Hepatocyte (in vitro differentiated cells): ENCODE measurements around the gene ZNF814. TPM values are rescaled to one million over a fixed set of nuclear protein-coding genes. Genes with fewer than 3 reads are reported as not detected.
"Not testable (repeated sequence)": the region's sequence is repeated elsewhere in the genome, so short reads cannot be mapped to it uniquely, and the experiment has no call there.

Source experiments
- DNase-seq: peaks from one replicate; pipeline ENCODE4 v3.0.0-alpha.2; 2016; ENCODE audit warnings: low spot score
- H2AFZ ChIP-seq: fragments of 200-600 bp; sonication (generic); 2 replicates; pipeline ENCODE4 v1.6.0; 2016; ENCODE audit warnings: antibody characterized with exemption, mild to moderate bottlenecking
- H3K27ac ChIP-seq: fragments of 200-600 bp; sonication (generic); 2 replicates; pipeline ENCODE4 v1.5.1; 2016; ENCODE audit warnings: mild to moderate bottlenecking
- H3K27me3 ChIP-seq: fragments of 200-600 bp; sonication (generic); 2 replicates; pipeline ENCODE4 v1.6.1; 2016
- H3K36me3 ChIP-seq: fragments of 200-600 bp; sonication (generic); replicated peaks from 2 replicates; pipeline ENCODE4 v1.5.1; 2016; ENCODE audit warnings: low read depth; ENCODE audit not compliant: insufficient read depth
- H3K4me1 ChIP-seq: fragments of 200-600 bp; sonication (generic); 2 replicates; pipeline ENCODE4 v1.5.1; 2016; ENCODE audit warnings: mild to moderate bottlenecking, moderate library complexity; ENCODE audit not compliant: insufficient read depth
- H3K4me2 ChIP-seq: fragments of 200-600 bp; sonication (generic); 2 replicates; pipeline ENCODE4 v1.6.0; 2016
- H3K4me3 ChIP-seq: fragments of 200-600 bp; sonication (generic); 2 replicates; pipeline ENCODE4 v1.5.1; 2016; ENCODE audit warnings: mild to moderate bottlenecking
- H3K79me2 ChIP-seq: fragments of 200-600 bp; sonication (generic); 2 replicates; pipeline ENCODE4 v1.6.0; 2017; ENCODE audit warnings: mild to moderate bottlenecking
- H3K9me2 ChIP-seq: fragments of 200-600 bp; sonication (generic); replicated peaks from 2 replicates; pipeline ENCODE4 v1.6.0; 2017; ENCODE audit warnings: mild to moderate bottlenecking; ENCODE audit not compliant: insufficient read depth
- H3K9me3 ChIP-seq: fragments of 200-600 bp; sonication (generic); 2 replicates; pipeline ENCODE4 v1.5.1; 2016; ENCODE audit warnings: low read depth, mild to moderate bottlenecking
- H4K20me1 ChIP-seq: fragments of 200-600 bp; sonication (generic); 2 replicates; pipeline ENCODE4 v1.6.0; 2016; ENCODE audit warnings: mild to moderate bottlenecking; ENCODE audit not compliant: insufficient read depth, poor library complexity, severe bottlenecking
- EZH2 ChIP-seq: fragments of 200-600 bp; sonication (generic); IDR thresholded peaks from 2 replicates; pipeline ENCODE4 v1.6.1; 2016; ENCODE audit warnings: antibody characterized with exemption, mild to moderate bottlenecking, borderline replicate concordance
- EZH2phosphoT487 ChIP-seq: fragments of 200-600 bp; sonication (generic); IDR thresholded peaks from one replicate; pipeline ENCODE4 v1.6.1; 2018; ENCODE audit warnings: antibody characterized with exemption, mild to moderate bottlenecking, low read depth, moderate library complexity; ENCODE audit not compliant: unreplicated experiment, severe bottlenecking
- WGBS: methylation state at CpG from one replicate; pipeline ENCODE4 v1.1.6; 2016; ENCODE audit warnings: low lambda C conversion rate; ENCODE audit errors: missing lambda C conversion rate; 5-methylcytosine and 5-hydroxymethylcytosine counted together
- polyA plus RNA-seq: library from polyadenylated mRNA; unstranded; fragments of >200 nt; fragmentation: Nextera tagmentation; extraction: Ambion mirVana; gene quantifications from 2 replicates; pipeline ENCODE4 v1.2.1, GENCODE V29; 2016
- total RNA-seq: library from RNA; depleted of rRNA; stranded (reverse); fragments of >200 nt; gene quantifications from 2 replicates; pipeline ENCODE4 v1.2.3, GENCODE V29; 2014
- TF ChIP-seq, protein P1 (sequence below): fragments of 200-600 bp; sonication (generic); IDR thresholded peaks from 2 replicates; pipeline ENCODE4 v1.5.1; 2016; ENCODE audit warnings: antibody characterized with exemption, mild to moderate bottlenecking; ENCODE audit not compliant: poor library complexity

The ZNF814 gene
- total and polyA plus RNA-seq, 2 experiments from 2014 or later, result 16.1 to 19.2 TPM

DNA sequence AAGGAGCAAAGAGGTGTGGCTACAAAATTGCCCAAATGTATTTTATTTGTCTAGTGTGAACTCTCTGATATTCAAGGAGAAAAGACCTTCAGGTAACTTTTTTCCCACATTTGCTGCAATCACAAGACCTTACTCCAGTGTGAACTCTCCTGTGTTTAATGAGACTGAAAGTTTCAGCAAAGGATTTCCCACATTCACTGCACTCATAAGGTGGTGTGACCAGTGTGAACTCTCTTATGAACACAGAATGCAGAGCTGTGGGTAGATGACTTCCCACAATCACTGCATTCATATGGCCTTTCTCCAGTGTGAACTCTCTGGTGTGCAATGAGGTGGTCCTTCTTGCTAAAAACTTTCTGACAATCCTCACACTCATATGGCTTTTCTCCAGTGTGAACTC, 16.4 kb downstream of the ZNF814 start:
- TF ChIP-seq EZH2phosphoT487 (no peak), EZH2 (no peak)
- TF ChIP-seq, protein P1, sequence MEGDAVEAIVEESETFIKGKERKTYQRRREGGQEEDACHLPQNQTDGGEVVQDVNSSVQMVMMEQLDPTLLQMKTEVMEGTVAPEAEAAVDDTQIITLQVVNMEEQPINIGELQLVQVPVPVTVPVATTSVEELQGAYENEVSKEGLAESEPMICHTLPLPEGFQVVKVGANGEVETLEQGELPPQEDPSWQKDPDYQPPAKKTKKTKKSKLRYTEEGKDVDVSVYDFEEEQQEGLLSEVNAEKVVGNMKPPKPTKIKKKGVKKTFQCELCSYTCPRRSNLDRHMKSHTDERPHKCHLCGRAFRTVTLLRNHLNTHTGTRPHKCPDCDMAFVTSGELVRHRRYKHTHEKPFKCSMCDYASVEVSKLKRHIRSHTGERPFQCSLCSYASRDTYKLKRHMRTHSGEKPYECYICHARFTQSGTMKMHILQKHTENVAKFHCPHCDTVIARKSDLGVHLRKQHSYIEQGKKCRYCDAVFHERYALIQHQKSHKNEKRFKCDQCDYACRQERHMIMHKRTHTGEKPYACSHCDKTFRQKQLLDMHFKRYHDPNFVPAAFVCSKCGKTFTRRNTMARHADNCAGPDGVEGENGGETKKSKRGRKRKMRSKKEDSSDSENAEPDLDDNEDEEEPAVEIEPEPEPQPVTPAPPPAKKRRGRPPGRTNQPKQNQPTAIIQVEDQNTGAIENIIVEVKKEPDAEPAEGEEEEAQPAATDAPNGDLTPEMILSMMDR, result no peak
- Histone ChIP-seq H2AFZ (no peak overlapping the region), H3K79me2 (peaks cover 8% of the 10 kb centered on the region), H3K9me2 (no peaks in the 10 kb centered on the region), H3K27me3 (no peaks in the 10 kb centered on the region), H3K4me3 (no peak overlapping the region), H3K36me3 (peaks cover 26% of the 10 kb centered on the region), H3K4me2 (no peak overlapping the region), H3K27ac (no peak overlapping the region), H3K9me3 (peaks cover 41% of the 10 kb centered on the region), H3K4me1 (no peaks in the 10 kb centered on the region), H4K20me1 (no peaks in the 10 kb centered on the region)
- DNase-seq, result no peak

DNA sequence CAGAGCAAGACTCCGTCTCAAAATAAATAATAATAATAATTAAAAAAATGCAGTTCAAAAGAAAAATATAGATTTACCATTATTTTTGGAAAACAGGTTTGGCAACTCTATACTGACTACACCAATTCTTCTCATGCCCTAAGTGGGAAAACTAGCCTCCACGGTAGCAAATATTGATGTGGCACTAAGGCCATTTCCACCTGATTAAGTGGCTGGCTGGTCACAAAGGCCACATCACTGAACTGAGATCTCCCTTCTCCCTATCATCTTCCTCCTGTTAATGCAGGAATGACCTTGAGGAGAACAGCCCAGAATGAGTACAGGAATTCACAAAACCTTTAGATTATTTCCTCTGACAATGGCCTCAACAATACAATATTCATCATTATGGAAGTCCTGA, 18.6 kb downstream of the ZNF814 start:
- Histone ChIP-seq H3K9me3 (peaks cover 47% of the 10 kb centered on the region), H3K36me3 (peaks cover 29% of the 10 kb centered on the region)

DNA sequence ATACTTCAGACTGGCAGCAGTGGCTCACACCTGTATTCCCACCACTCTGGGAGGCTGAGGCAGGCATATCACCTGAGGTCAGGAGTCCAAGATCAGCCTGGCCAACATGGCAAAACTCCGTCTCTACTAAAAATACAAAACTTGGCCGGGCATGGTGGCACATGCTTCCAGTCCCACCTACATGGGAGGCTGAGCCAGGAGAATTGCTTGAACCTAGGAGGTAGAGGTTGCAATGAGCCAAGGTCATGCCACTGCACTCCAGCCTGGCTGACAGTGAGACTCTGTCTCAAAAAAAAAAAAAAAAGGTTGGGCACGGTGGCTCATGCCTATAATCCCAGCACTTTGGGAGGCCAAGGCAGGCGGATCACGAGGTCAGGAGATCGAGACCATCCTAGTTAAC, 19.2 kb downstream of the ZNF814 start:
- not testable (repeated sequence) for H3K27me3 ChIP-seq, H4K20me1 ChIP-seq, DNase-seq, H3K9me2 ChIP-seq, H3K4me3 ChIP-seq, H3K27ac ChIP-seq, H3K4me1 ChIP-seq, H3K4me2 ChIP-seq, H2AFZ ChIP-seq
- 84% methylated on average over 6 of the region's 6 CpGs for WGBS
- peaks cover 21% of the 10 kb centered on the region for H3K79me2 ChIP-seq
- peaks cover 29% of the 10 kb centered on the region for H3K36me3 ChIP-seq
- H3K9me3 ChIP-seq, result peaks cover 53% of the 10 kb centered on the region

More for the DNA sequence above, 18.6 kb downstream of the ZNF814 start:
- Histone ChIP-seq H4K20me1 (no peaks in the 10 kb centered on the region), H3K4me3 (no peak overlapping the region), H3K27me3 (no peaks in the 10 kb centered on the region), H2AFZ (no peak overlapping the region), H3K79me2 (peaks cover 16% of the 10 kb centered on the region), H3K27ac (no peak overlapping the region), H3K9me2 (no peaks in the 10 kb centered on the region), H3K4me2 (no peak overlapping the region), H3K4me1 (no peaks in the 10 kb centered on the region)
- 90% methylated on average over 2 of the region's 2 CpGs for WGBS
- DNase-seq, result no peak
- TF ChIP-seq, protein P1, result no peak
- TF ChIP-seq EZH2 (no peak), EZH2phosphoT487 (no peak)

DNA sequence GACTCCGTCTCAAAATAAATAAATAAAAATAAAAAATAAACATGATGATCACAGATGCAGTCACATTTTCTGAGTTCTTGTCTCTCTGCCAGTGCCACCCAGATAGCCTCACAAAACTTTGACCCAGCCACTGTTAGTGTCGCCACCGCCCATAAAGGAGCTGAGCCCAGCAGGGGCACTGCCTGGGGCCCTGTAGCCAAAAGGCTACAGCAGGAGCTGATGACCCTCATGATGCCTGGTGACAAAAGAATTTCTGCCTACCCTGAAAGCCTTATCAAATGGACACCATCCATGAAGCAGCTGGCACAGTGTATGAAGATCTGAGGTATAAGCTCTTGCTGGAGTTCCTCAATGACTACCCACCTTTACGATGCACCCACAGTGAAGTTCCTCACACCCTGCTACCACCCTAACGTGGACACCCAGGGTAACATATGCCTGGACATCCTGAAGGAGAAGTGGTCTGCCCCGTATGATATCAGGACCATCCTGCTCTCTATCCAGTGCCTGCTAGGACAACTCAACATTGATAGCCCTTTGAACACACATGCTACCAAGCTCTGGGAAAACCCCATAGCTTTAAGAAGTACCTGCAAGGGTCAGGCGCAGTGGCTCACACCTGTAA, 20.9 kb downstream of the ZNF814 start:
- H3K27me3 ChIP-seq, result no peaks in the 10 kb centered on the region
- TF ChIP-seq EZH2, result no peak
- TF ChIP-seq EZH2phosphoT487, result no peak
- TF ChIP-seq, protein P1, result no peak
- H3K4me3 ChIP-seq, result no peak overlapping the region
- H3K4me2 ChIP-seq, result no peak overlapping the region
- DNase-seq, result no peak
- peaks cover 24% of the 10 kb centered on the region for H3K36me3 ChIP-seq
- H3K9me3 ChIP-seq, result peaks cover 38% of the 10 kb centered on the region
- WGBS, result 98% methylated on average over 7 of the region's 7 CpGs
- H2AFZ ChIP-seq, result no peak overlapping the region
- peaks cover 30% of the 10 kb centered on the region for H3K79me2 ChIP-seq
- no peaks in the 10 kb centered on the region for H3K4me1 ChIP-seq
- H3K27ac ChIP-seq, result no peak overlapping the region
- no peaks in the 10 kb centered on the region for H3K9me2 ChIP-seq
- no peaks in the 10 kb centered on the region for H4K20me1 ChIP-seq

DNA sequence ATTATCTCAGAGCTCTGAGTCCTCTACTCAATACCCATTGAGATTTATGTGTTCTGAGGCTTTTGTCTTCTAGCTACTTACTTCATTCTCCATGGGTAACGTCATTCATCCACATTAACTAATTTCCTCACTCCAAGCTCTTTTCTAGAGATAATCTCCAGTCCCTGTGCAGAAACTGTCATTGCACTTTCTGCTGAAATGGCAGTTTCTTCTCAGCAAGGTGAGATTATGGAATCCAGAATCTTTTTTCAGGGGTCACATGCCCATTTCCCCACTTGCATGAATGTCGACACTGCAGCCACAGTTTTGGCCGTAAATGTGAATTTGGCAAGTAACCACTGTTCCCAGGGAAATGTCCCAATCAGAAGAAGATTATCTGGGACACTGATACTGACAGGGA, 26.5 kb downstream of the ZNF814 start:
- not testable (repeated sequence) for H3K27me3 ChIP-seq, H4K20me1 ChIP-seq, H3K4me2 ChIP-seq, H2AFZ ChIP-seq, H3K4me3 ChIP-seq, H3K4me1 ChIP-seq, H3K9me2 ChIP-seq, DNase-seq, H3K27ac ChIP-seq
- Histone ChIP-seq H3K36me3 (peaks cover 17% of the 10 kb centered on the region), H3K79me2 (peaks cover 62% of the 10 kb centered on the region), H3K9me3 (peaks cover 12% of the 10 kb centered on the region)
- 92% methylated on average over 3 of the region's 3 CpGs for WGBS

DNA sequence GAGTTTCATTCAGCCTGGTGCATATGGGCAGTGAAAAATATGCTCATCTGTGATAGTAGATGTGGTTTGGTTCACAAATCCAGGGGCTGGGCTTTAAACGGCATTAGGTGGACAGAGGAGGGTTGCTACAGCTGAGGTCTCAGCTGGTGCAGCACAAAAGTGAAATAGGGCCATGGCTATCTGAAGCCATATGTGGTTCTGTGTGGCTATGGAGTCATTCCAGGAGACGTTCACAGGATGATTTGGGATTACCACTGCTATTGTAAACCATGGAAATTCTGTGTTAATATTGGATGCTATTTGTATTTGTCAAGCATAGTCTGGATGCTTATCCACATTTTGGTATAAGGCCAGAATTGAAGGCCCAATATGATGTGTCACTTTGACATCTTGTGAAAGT, 34.7 kb downstream of the ZNF814 start:
- not testable (repeated sequence) for H3K9me2 ChIP-seq, H3K9me3 ChIP-seq, H3K36me3 ChIP-seq, H3K4me2 ChIP-seq, DNase-seq, H3K4me3 ChIP-seq, H2AFZ ChIP-seq, H3K27me3 ChIP-seq, H3K27ac ChIP-seq, H4K20me1 ChIP-seq
- WGBS, result 75% methylated on average over 2 of the region's 2 CpGs
- peaks cover 67% of the 10 kb centered on the region for H3K79me2 ChIP-seq
- H3K4me1 ChIP-seq, result peaks cover 20% of the 10 kb centered on the region
